ENCODE data around the gene GAMT.

DNA sequence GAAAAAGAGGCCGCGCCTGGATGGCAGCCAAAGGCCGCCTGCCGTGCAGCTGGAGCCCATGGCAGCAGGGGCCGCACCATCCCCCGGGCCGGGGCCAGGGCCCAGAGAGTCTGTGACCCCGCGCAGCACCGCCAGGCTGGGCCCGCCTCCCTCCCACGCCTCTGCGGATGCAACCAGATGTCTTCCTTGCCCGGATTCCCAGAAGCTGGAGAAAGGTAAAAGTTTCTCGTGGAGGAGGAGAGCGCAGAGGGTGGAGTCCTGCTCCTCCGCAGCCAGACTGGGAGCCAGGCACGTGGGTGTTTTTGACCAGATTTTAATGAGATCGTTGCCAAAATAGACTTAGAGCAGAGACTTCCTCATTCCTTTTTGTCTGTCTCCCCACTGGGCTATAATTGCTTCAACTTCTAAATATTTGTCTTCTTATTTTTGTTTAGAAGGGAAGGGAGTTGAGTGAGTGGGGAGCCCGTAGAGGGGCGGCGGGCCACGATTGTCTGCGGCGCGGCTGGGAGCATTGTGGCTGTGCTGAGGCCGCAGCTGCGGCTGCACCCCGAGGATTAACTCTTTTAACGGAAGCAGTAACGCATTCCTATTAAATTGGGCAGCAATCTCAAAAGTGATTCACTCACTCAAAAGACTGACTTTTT, 40.4 kb downstream of the GAMT start:
- no peak for TF ChIP-seq POLR2A (IDR thresholded peaks at IDR 0.05; ENCODE audit: low read depth, low read length)
- no peak for TF ChIP-seq POLR2AphosphoS5 (IDR thresholded peaks at IDR 0.05; ENCODE audit: low read depth, low read length)
- no peak for TF ChIP-seq TAF1 (IDR thresholded peaks at IDR 0.05; ENCODE audit: borderline replicate concordance, low read depth, low read length)
